LNCaP clone FGC (cell line): ENCODE measurements around the gene GMNN.

Experiments
- DNase-seq: peaks from one replicate; pipeline ENCODE4 v3.0.0-alpha.2; 2011; ENCODE audit warnings: low read depth
- H3K4me3 ChIP-seq: 2 replicates; pipeline ENCODE4 v1.5.1; 2011; ENCODE audit warnings: mild to moderate bottlenecking, low read depth, low read length, control low read depth
- CTCF ChIP-seq: IDR thresholded peaks from 2 replicates; pipeline ENCODE4 v1.5.1; 2012; ENCODE audit warnings: mild to moderate bottlenecking; ENCODE audit not compliant: control insufficient read depth, insufficient read depth; ENCODE audit errors: extremely low read depth

GMNN gene

DNA sequence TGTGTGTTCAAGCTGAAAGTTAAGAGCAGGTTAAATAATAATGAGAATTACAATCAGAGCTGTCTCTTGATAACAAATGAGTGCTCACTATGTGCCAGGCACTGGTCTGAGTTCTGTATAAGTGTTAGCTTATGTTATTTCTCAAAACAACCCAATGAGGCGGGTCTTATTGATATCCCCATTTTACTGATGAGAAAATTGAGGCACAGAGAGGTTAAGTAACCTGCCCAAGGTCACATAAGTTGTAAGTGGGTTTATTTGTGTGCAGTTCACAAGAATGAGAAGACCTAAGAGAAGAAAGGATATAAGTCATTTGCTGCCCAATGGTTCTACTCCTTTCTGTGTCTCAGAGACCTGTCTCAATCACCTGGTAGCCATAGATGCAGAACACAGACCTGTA, 58.1 kb downstream of the GMNN start:
- no peak for DNase-seq
- no peak overlapping the region for H3K4me3 ChIP-seq
- no peak for TF ChIP-seq CTCF

DNA sequence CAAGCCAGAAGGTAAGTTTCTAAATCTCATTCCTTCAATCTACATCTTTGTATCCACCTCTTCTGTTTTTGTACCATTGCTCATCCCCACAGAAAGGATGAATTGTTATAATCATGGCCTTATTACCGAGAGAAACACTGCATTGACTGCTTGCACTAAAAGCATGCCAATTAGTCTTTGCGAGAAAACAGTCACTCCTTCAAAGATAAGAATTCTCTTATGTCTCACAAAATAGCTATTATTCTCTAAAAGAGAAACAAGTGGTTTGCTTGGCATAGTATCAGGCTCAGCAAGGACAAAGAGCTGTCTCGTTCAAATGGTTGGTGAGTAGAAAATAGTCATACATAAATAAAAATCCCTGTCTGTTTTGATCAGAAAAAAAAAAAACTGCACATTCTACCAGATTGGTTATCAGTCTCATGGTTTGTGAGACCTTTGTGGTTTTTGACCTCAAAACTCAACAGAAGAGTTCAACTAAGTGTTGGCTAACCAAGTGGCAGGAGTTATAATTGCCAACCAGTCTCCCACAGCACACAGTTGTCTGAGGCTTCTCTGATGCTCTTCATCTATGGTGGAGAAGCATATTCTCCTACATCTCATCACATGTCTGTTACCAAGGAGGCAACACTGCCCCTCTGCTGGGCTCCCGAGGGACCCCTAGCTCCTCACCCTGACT, 59.1 kb downstream of the GMNN start:
- TF ChIP-seq CTCF, result no peak
- H3K4me3 ChIP-seq, result no peak overlapping the region
- DNase-seq, result no peak
